GM12878 (cell line): ENCODE measurements around the gene KIF22. TPM values are rescaled to one million over a fixed set of nuclear protein-coding genes. Genes with fewer than 3 reads are reported as not detected.
A peak's percentile ranks its signal among the peaks of the same experiment; 100 is the strongest.

ENCODE experiments used
- ATAC-seq: fragments of 200-7000 bp; cut with Tn5 transposase; 3 replicates; pipeline ENCODE4 v1.9.1; 2020; ENCODE audit warnings: mild to moderate bottlenecking, moderate library complexity
- BruUV-seq: library from RNA; stranded (reverse); fragments of 400-500 nt; replicated peaks from 2 replicates; lab custom pipeline; 2021; lab: Mats Ljungman, UMichigan
- CTCF ChIA-PET: fragments of 300-600 bp; sonication (Branson Sonifier 250); formaldehyde crosslinking; extraction: SDS; loops from one replicate; lab custom pipeline; 2021; ENCODE audit warnings: inconsistent platforms; lab: Yijun Ruan, JAX
- POLR2A ChIA-PET: fragments of 350-600 bp; formaldehyde crosslinking; extraction: SDS; loops from one replicate; lab custom pipeline; 2021; ENCODE audit warnings: inconsistent platforms; lab: Charles Lee
- RAD21 ChIA-PET: fragments of 300-600 bp; sonication (Branson Sonifier 250); formaldehyde crosslinking; loops from one replicate; lab custom pipeline; 2023; ENCODE audit warnings: antibody characterized with exemption; ENCODE audit not compliant: unreplicated experiment; lab: Charles Lee
- SMC1A ChIA-PET: fragments of 300-600 bp; sonication (Branson Sonifier 250); formaldehyde crosslinking; loops from one replicate; lab custom pipeline; 2023; ENCODE audit not compliant: unreplicated experiment, uncharacterized antibody; lab: Charles Lee
- DNase-seq: peaks from one replicate; pipeline ENCODE4 v3.0.0-alpha.2; 2011; ENCODE audit warnings: low read depth, low spot score
- FAIRE-seq: peaks from 3 replicates; lab custom pipeline; 2011; peaks lifted over from hg19 to GRCh38; lab: Jason Lieb, UNC
- H2AFZ ChIP-seq: 2 replicates; pipeline ENCODE4 v1.6.0; 2011; ENCODE audit warnings: low read depth, low read length, control low read depth; ENCODE audit not compliant: control insufficient read depth
- H3K27ac ChIP-seq: 2 replicates; pipeline ENCODE4 v1.5.1; 2011; ENCODE audit warnings: control low read depth; ENCODE audit not compliant: control insufficient read depth, insufficient read depth
- H3K27me3 ChIP-seq, 2 experiments: replicated peaks in 1 of 2; 2 replicates each; pipeline versions ENCODE4 v1.6.0 to v1.6.1; 2011; ENCODE audit warnings: low read length in 1 of 2; ENCODE audit not compliant: control insufficient read depth in 2 of 2, insufficient read depth in 2 of 2
- H3K36me3 ChIP-seq, 2 experiments: 2 replicates each; pipeline ENCODE4 v1.5.1; 2011; ENCODE audit warnings: low read length in 1 of 2; ENCODE audit not compliant: control insufficient read depth in 2 of 2, insufficient read depth in 2 of 2
- H3K4me1 ChIP-seq: 2 replicates; pipeline ENCODE4 v1.6.1; 2011; ENCODE audit warnings: mild to moderate bottlenecking, low read length, moderate library complexity, mixed read lengths; ENCODE audit not compliant: control insufficient read depth, insufficient read depth
- H3K4me2 ChIP-seq: 2 replicates; pipeline ENCODE4 v1.6.0; 2011; ENCODE audit warnings: control low read depth; ENCODE audit not compliant: control insufficient read depth, insufficient read depth
- H3K4me3 ChIP-seq: fragments of 200-600 bp; sonication (generic); 2 replicates; pipeline ENCODE4 v1.5.1; 2016
- H3K79me2 ChIP-seq: 2 replicates; pipeline ENCODE4 v1.6.0; 2011; ENCODE audit warnings: low read length; ENCODE audit not compliant: control insufficient read depth, insufficient read depth
- H3K9ac ChIP-seq: 2 replicates; pipeline ENCODE4 v1.8.0; 2011; ENCODE audit warnings: low read length, control low read depth, mixed read lengths; ENCODE audit not compliant: control insufficient read depth, insufficient read depth
- H3K9me3 ChIP-seq: replicated peaks from 3 replicates; pipeline ENCODE4 v1.5.1; 2011; ENCODE audit warnings: mild to moderate bottlenecking, low read length; ENCODE audit not compliant: control insufficient read depth, insufficient read depth
- H4K20me1 ChIP-seq: 2 replicates; pipeline ENCODE4 v1.6.0; 2011; ENCODE audit not compliant: control insufficient read depth, insufficient read depth
- GABPA ChIP-seq: IDR thresholded peaks from 2 replicates; pipeline ENCODE4 v1.6.1; 2014; ENCODE audit warnings: antibody characterized with exemption, low read depth, mild to moderate bottlenecking, inconsistent platforms
- IKZF1 ChIP-seq: fragments of 450-650 bp; conservative IDR thresholded peaks from 2 replicates; pipeline ENCODE4 v1.6.1; 2017; ENCODE audit warnings: antibody characterized with exemption, mild to moderate bottlenecking
- IRF4 ChIP-seq: IDR thresholded peaks from 2 replicates; pipeline ENCODE4 v1.6.1; 2011; ENCODE audit warnings: low read depth, low read length
- KDM1A ChIP-seq: fragments of 200-600 bp; sonication (generic); IDR thresholded peaks from 2 replicates; pipeline ENCODE4 v1.6.1; 2016; ENCODE audit warnings: borderline replicate concordance
- LARP7 ChIP-seq: fragments of 450-650 bp; IDR thresholded peaks from 2 replicates; pipeline ENCODE4 v1.6.1; 2017; ENCODE audit warnings: mild to moderate bottlenecking
- MYB ChIP-seq: fragments of 150-350 bp; IDR thresholded peaks from 2 replicates; pipeline ENCODE4 v1.6.1; 2014; ENCODE audit warnings: mild to moderate bottlenecking, low read depth, low read length, borderline replicate concordance
- NRF1 ChIP-seq: conservative IDR thresholded peaks from 2 replicates; pipeline ENCODE4 v1.6.1; 2011; ENCODE audit warnings: mild to moderate bottlenecking, low read depth, low read length, improper control_type of control experiment
- STAT1 ChIP-seq: fragments of 450-650 bp; conservative IDR thresholded peaks from 2 replicates; pipeline ENCODE4 v1.6.1; 2014; ENCODE audit warnings: antibody characterized with exemption, mild to moderate bottlenecking
- TARDBP ChIP-seq: IDR thresholded peaks from 2 replicates; pipeline ENCODE4 v1.6.1; 2016; ENCODE audit warnings: borderline replicate concordance
- TCF12 ChIP-seq: IDR thresholded peaks from 2 replicates; pipeline ENCODE4 v1.6.1; 2011; ENCODE audit warnings: low read depth, mild to moderate bottlenecking, low read length
- TCF7 ChIP-seq: IDR thresholded peaks from 2 replicates; pipeline ENCODE4 v1.6.1; 2014; ENCODE audit warnings: antibody characterized with exemption, borderline replicate concordance
- ZNF384 ChIP-seq: IDR thresholded peaks from 2 replicates; pipeline ENCODE4 v1.6.1; 2012; ENCODE audit warnings: low read depth, mild to moderate bottlenecking, low read length, improper control_type of control experiment, borderline replicate concordance
- ZZZ3 ChIP-seq: IDR thresholded peaks from 2 replicates; pipeline ENCODE4 v1.6.1; 2011; ENCODE audit warnings: low read depth; ENCODE audit not compliant: control insufficient read depth, insufficient read length
- WGBS: methylation state at CpG from one replicate; pipeline ENCODE4 v1.1.6; 2016; ENCODE audit warnings: low lambda C conversion rate; ENCODE audit not compliant: insufficient replicate concordance, insufficient coverage; ENCODE audit errors: missing lambda C conversion rate; 5-methylcytosine and 5-hydroxymethylcytosine counted together
- in situ Hi-C: fragments of 300-500 bp; cut with MboI; formaldehyde crosslinking; loops from 9 replicates; pipeline ENCODE4 v1.14.3; 2018; ENCODE audit warnings: mixed read lengths
- intact Hi-C: fragments of 100-400 bp; cut with micrococcal nuclease; formaldehyde crosslinking; loops from one replicate; pipeline ENCODE4 v1.14.2; 2022; ENCODE audit not compliant: unreplicated experiment
- polyA plus RNA-seq, 11 experiments: library from polyadenylated mRNA; depleted of rRNA in 4 of 11; unstranded in 6 of 11; stranded (reverse) in 5 of 11; fragments of >200 nt; fragmentation: Nextera tagmentation in 4 of 11; fragmentation: Illumina TruSeq in 1 of 11; extraction: Ambion mirVana in 4 of 11; extraction: Trizol in 1 of 11; gene quantifications; 1 replicate in 1 of 11; 2 replicates in 10 of 11; pipeline versions ENCODE4 v1.2.1 to v1.2.3, GENCODE V29; 2011 to 2016; ENCODE audit warnings: inconsistent platforms in 2 of 11, missing spikeins in 2 of 11, low read depth in 1 of 11
- total RNA-seq, 4 experiments: library from RNA; depleted of rRNA in 3 of 4; stranded (reverse); fragments of >200 nt in 3 of 4; fragmentation: Illumina TruSeq in 1 of 4; extraction: Trizol in 1 of 4; gene quantifications; 2 replicates each; pipeline versions ENCODE4 v1.2.1 to v1.2.3, GENCODE V29; 2013 to 2021
- TF ChIP-seq, protein P1 (sequence below): fragments of 450-650 bp; formaldehyde crosslinking; IDR thresholded peaks from 2 replicates; pipeline ENCODE4 v1.4.0; 2022; ENCODE audit warnings: mild to moderate bottlenecking, moderate library complexity
- TF ChIP-seq, protein P2 (sequence below): fragments of 450-650 bp; IDR thresholded peaks from 2 replicates; pipeline ENCODE4 v1.6.1; 2016; ENCODE audit warnings: mild to moderate bottlenecking

Gene KIF22
- total and polyA plus RNA-seq, 10 of the 15 experiments (the other 5 are each of a cell fraction or from before 2014, with no cell fraction given), result 7.6 to 158 (median 132) TPM

DNA sequence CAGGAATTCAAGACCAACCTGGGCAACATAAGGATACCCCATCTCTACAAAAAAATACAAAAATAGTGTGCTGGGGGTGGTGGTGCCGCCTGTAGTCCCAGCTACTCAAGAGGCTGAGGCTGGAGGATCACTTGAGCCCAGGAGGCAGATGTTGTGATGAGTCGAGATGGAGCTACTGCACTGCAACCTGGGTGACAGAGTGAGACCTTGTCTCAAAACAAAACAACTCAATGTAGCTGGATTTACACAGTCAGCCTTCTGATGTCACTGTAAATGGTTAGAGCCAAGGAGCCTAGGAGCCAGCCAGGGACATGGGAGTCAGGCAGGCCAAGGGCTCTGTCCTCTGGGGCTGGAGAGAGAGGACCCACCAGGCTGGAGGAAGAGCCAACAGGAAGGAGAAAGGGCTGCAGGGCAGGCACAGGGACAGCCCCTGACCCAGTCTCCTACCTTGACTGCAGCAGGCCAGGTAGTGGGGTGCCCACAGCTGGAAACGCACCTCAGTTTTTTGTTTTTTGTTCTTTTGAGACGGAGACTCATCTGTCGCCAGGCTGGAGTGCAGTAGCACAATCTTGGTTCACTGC is 64.1 kb downstream of the KIF22 start:
- H3K4me3 ChIP-seq, result no peak overlapping the region
- ChIA-PET RAD21 (no interaction called here), POLR2A (interaction anchor here (0.6 kb wide), 1 partner anchor 39 kb away, joined by 3 read pairs; no protein-coding TSS in a partner anchor), CTCF (interaction anchor here (1.0 to 3.8 kb wide), 2 partner anchors 163 to 177 kb away, joined by 3 to 9 read pairs; no protein-coding TSS in a partner anchor), SMC1A (interaction anchor here (0.7 kb wide), 1 partner anchor 20 kb away, joined by 3 read pairs; no protein-coding TSS in a partner anchor)
- H3K4me2 ChIP-seq, result no peak overlapping the region
- FAIRE-seq, result no peak
- ATAC-seq, result peak; percentile 21; the same call in 2 of the 3 replicates
- WGBS, result 63% methylated on average over 5 of the region's 5 CpGs
- no peaks in the 10 kb centered on the region for H3K9me3 ChIP-seq
- no peak overlapping the region for H3K9ac ChIP-seq
- intact Hi-C loops, result no loop called here
- BruUV-seq, result no TSS peak
- no peaks in the 10 kb centered on the region for H3K79me2 ChIP-seq
- H3K27me3 ChIP-seq, result no peaks in the 10 kb centered on the region
- TF ChIP-seq ZZZ3, result no peak
- TF ChIP-seq LARP7, result no peak
- no peak for TF ChIP-seq KDM1A
- TF ChIP-seq IKZF1, result no peak
- no peak for TF ChIP-seq TCF7
- TF ChIP-seq IRF4, result no peak
- TF ChIP-seq, protein P1, sequence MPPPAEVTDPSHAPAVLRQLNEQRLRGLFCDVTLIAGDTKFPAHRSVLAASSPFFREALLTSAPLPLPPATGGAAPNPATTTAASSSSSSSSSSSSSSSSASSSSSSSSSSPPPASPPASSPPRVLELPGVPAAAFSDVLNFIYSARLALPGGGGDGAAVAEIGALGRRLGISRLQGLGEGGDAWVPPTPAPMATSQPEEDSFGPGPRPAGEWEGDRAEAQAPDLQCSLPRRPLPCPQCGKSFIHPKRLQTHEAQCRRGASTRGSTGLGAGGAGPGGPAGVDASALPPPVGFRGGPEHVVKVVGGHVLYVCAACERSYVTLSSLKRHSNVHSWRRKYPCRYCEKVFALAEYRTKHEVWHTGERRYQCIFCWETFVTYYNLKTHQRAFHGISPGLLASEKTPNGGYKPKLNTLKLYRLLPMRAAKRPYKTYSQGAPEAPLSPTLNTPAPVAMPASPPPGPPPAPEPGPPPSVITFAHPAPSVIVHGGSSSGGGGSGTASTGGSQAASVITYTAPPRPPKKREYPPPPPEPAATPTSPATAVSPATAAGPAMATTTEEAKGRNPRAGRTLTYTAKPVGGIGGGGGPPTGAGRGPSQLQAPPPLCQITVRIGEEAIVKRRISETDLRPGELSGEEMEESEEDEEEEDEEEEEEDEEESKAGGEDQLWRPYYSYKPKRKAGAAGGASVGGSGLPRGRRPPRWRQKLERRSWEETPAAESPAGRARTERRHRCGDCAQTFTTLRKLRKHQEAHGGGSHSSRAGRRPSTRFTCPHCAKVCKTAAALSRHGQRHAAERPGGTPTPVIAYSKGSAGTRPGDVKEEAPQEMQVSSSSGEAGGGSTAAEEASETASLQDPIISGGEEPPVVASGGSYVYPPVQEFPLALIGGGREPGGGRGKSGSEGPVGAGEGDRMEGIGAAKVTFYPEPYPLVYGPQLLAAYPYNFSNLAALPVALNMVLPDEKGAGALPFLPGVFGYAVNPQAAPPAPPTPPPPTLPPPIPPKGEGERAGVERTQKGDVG, result no peak
- no peak for TF ChIP-seq ZNF384
- TF ChIP-seq, protein P2, sequence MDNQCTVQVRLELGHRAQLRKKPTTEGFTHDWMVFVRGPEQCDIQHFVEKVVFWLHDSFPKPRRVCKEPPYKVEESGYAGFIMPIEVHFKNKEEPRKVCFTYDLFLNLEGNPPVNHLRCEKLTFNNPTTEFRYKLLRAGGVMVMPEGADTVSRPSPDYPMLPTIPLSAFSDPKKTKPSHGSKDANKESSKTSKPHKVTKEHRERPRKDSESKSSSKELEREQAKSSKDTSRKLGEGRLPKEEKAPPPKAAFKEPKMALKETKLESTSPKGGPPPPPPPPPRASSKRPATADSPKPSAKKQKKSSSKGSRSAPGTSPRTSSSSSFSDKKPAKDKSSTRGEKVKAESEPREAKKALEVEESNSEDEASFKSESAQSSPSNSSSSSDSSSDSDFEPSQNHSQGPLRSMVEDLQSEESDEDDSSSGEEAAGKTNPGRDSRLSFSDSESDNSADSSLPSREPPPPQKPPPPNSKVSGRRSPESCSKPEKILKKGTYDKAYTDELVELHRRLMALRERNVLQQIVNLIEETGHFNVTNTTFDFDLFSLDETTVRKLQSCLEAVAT, result no peak
- no peak for TF ChIP-seq MYB
- no peak for TF ChIP-seq GABPA
- no peak for TF ChIP-seq TARDBP
- TF ChIP-seq STAT1, result no peak
- TF ChIP-seq NRF1, result no peak
- no peak for TF ChIP-seq TCF12
- peaks cover 0 to 3% of the 10 kb centered on the region in 2 experiments; a peak in 2 of 4 replicates for H3K36me3 ChIP-seq
- H2AFZ ChIP-seq, result no peak overlapping the region
- DNase-seq, result no peak
- no peaks in the 10 kb centered on the region for H3K4me1 ChIP-seq
- H3K27ac ChIP-seq, result no peak overlapping the region
- H4K20me1 ChIP-seq, result no peaks in the 10 kb centered on the region
- in situ Hi-C loops, result no loop called here
